22Rv1 (cell line): ENCODE data around the gene GALNTL6.

Source experiments
- CTCF ChIP-seq: fragments of 450-650 bp; IDR thresholded peaks from 2 replicates; pipeline ENCODE4 v1.5.1; 2017; ENCODE audit warnings: mild to moderate bottlenecking
- ZFX ChIP-seq: fragments of 450-650 bp; IDR thresholded peaks from 2 replicates; pipeline ENCODE4 v1.6.1; 2017; ENCODE audit warnings: antibody characterized with exemption, borderline replicate concordance

GRCh38 chr4:171919314-171919713, 106.1 kb downstream of the GALNTL6 start:
- TF ChIP-seq CTCF: no peak
- no peak for TF ChIP-seq ZFX
